SK-N-MC (cell line): ENCODE data around the gene FHIP2A.

Experiments
- EZH2 ChIP-seq: fragments of 200-600 bp; sonication (generic); IDR thresholded peaks from one replicate; pipeline ENCODE4 v1.6.1; 2017; ENCODE audit warnings: antibody characterized with exemption
- POLR2AphosphoS5 ChIP-seq: IDR thresholded peaks from 2 replicates; pipeline ENCODE4 v1.6.1; 2012; ENCODE audit warnings: mild to moderate bottlenecking, low read depth, low read length, borderline replicate concordance

DNA sequence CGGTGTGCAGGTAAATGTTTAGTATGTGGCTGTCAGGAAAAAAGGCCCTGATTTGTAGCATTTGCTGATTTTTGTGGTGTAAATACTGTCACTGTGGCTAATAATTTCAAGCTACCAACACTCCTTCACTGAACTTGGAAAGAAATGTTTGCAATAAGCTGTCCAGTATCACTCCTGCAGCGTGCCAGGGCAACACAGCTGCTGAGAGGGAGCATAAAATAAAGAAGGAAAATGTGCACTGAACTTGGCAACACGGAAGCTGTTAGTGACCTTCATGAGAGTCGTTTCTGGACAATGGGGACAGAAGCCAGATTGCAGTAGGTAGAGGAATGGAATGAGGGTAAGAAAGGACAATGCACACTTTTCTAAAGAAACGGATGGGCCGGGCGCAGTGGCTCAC lies 37.9 kb upstream of the FHIP2A start:
- no peak for TF ChIP-seq EZH2
- no peak for TF ChIP-seq POLR2AphosphoS5
